ENCODE data around the gene CARS2.
"Not testable (repeated sequence)": the region's sequence is repeated elsewhere in the genome, so short reads cannot be mapped to it uniquely, and the experiment has no call there.

Gene CARS2

GRCh38 chr13:110662091-110662490 lies 43.8 kb downstream of the CARS2 start:
- no peak overlapping the region for H3K4me3 Mint-ChIP-seq

GRCh38 chr13:110661256-110661655 lies 44.7 kb downstream of the CARS2 start:
- Mint-ChIP-seq H3K9me3 (no peaks in the 10 kb centered on the region), H3K27me3 (no peaks in the 10 kb centered on the region), H3K27ac (no peak overlapping the region), H3K36me3 (ENCODE audit: low read depth) (peaks cover 71% of the 10 kb centered on the region), H3K4me3 (no peak overlapping the region), H3K4me1 (ENCODE audit: low read depth) (peaks cover 82% of the 10 kb centered on the region)
- intact Hi-C loops (cut with micrococcal nuclease), result no loop called here

More at GRCh38 chr13:110662091-110662490, 43.8 kb downstream of the CARS2 start:
- Mint-ChIP-seq H3K36me3 (ENCODE audit: low read depth) (peaks cover 76% of the 10 kb centered on the region), H3K4me1 (ENCODE audit: low read depth) (peaks cover 89% of the 10 kb centered on the region), H3K27me3 (no peaks in the 10 kb centered on the region), H3K27ac (no peak overlapping the region), H3K9me3 (no peaks in the 10 kb centered on the region)
- intact Hi-C loops (cut with micrococcal nuclease), result no loop called here

DNA sequence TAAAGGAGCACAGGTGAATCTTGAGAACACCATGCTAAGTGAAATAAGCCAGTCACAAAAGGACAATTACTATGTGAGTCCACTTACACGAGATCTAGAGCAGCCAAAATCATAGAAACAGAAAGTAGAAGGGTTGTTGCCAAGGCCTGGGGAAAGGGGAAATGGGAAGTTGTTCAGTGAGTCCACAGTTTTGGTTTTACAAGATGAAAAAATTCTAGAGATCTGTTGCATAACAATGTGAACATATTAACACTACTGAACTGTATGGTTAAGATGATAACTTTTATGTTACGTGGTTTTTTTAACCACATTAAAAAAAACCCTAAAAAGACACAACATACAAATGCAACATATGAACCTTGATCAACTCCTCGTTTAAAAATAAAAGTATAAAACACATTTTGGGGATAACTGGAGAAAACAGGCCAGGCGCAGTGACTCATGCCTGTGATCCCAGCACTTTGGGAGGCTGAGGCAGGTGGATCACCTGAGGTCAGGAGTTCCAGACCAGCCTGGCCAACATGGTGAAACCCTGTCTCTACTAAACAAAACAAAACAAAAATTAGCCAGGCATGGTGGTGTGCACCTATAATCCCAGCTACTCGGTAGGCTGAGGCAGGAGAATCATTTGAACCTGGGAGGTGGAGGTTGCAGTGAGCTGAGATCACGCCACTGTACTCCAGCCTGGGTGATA lies 47.6 kb downstream of the CARS2 start:
- not testable (repeated sequence) for H3K27me3 Mint-ChIP-seq, H3K9me3 Mint-ChIP-seq
- intact Hi-C loops (cut with micrococcal nuclease), result loop anchor here (5.0 kb wide), 2 partner anchors 39 to 59 kb away; no protein-coding TSS in a partner anchor
- Mint-ChIP-seq H3K27ac (peak overlapping the region; percentile 78), H3K4me1 (ENCODE audit: low read depth) (peaks cover 54% of the 10 kb centered on the region), H3K4me3 (peak overlapping the region; percentile 48), H3K36me3 (ENCODE audit: low read depth) (peaks cover 76% of the 10 kb centered on the region)

DNA sequence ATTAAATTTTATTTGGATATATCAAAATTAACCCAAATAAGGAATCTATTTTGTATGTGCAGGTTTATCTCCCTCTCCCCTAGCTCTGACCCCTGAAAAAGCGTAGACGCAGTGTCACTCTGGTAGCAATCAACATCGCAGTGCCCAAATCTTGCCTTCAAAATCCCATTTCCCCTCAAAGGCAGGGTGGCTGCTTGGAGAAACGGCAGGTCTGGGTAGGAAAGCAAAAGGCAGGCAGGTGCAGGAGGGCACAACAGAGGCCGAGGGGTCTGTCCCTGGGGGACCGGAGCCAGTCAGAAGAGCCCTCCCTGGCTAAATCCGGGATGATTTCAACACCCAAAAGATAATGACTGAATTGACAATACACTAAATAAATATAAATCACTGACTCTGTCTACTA lies 48.7 kb downstream of the CARS2 start:
- no peak overlapping the region for H3K27ac Mint-ChIP-seq
- no peaks in the 10 kb centered on the region for H3K9me3 Mint-ChIP-seq
- peaks cover 43% of the 10 kb centered on the region for H3K4me1 Mint-ChIP-seq (ENCODE audit: low read depth)
- intact Hi-C loops (cut with micrococcal nuclease), result loop anchor here (5.0 kb wide), 2 partner anchors 40 to 60 kb away; no protein-coding TSS in a partner anchor
- H3K36me3 Mint-ChIP-seq (ENCODE audit: low read depth), result peaks cover 74% of the 10 kb centered on the region
- H3K27me3 Mint-ChIP-seq, result no peaks in the 10 kb centered on the region
- no peak overlapping the region for H3K4me3 Mint-ChIP-seq

- H3K9me3 Mint-ChIP-seq, result no peaks in the 10 kb centered on the region
- H3K27ac Mint-ChIP-seq, result no peak overlapping the region
- H3K27me3 Mint-ChIP-seq, result no peaks in the 10 kb centered on the region
- peaks cover 76% of the 10 kb centered on the region for H3K36me3 Mint-ChIP-seq (ENCODE audit: low read depth)
- H3K4me1 Mint-ChIP-seq (ENCODE audit: low read depth), result peaks cover 18% of the 10 kb centered on the region
- no peak overlapping the region for H3K4me3 Mint-ChIP-seq
- intact Hi-C loops (cut with micrococcal nuclease), result no loop called here
Observed at GRCh38 chr13:110653851-110654250, 52.1 kb downstream of the CARS2 start.

DNA sequence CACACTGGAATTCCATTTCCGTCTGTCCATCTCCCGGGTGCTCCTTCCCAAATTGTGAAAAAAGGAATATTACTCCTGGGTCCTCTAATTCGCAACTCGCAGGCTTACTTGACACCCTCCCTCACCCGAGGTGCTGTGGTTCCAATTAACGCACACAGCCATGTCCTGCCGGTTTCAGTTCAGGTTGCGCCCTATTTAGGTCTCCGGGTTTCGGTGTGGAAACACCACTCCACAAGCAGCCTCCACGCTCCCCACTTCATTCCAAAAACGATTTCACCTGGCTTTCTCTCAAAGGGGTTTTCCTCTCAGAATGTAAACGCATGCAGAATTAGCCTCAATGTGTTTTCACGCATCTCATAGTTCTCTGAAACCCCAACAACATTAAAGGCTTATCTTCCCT lies 52.6 kb downstream of the CARS2 start:
- Mint-ChIP-seq H3K9me3 (no peaks in the 10 kb centered on the region), H3K27me3 (no peaks in the 10 kb centered on the region), H3K4me3 (no peak overlapping the region), H3K4me1 (ENCODE audit: low read depth) (peaks cover 13% of the 10 kb centered on the region), H3K36me3 (ENCODE audit: low read depth) (peaks cover 81% of the 10 kb centered on the region), H3K27ac (no peak overlapping the region)
- intact Hi-C loops (cut with micrococcal nuclease), result no loop called here

- peaks cover 7% of the 10 kb centered on the region for H3K4me1 Mint-ChIP-seq (ENCODE audit: low read depth)
Observed at GRCh38 chr13:110652764-110653163, 53.2 kb downstream of the CARS2 start.

DNA sequence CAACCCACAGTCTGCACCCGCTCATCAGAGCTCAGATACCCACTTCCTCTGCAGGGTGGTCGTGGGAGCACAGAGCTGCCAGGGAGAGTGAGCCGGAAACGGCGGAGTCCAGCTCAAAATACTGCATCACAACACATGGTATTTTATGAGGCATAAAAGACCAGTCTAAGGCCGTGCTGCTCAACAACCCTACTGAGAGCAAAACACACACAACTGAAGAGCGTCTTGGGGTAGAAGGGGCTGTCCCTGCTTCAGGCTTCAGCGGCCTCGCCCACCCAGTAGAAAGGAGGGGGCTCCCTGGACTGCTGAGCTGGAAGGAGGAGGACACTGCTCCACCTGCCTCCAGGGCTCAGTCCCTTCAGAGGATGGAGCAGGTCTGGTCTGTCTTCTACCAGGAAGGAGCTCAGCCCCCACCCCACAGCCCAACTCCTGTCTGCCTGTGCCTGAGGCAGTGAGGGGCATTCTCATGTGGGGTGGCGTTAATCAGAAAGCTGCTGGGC lies 53.6 kb downstream of the CARS2 start:
- Mint-ChIP-seq H3K36me3 (ENCODE audit: low read depth) (peaks cover 88% of the 10 kb centered on the region), H3K4me3 (no peak overlapping the region), H3K27ac (no peak overlapping the region), H3K9me3 (no peaks in the 10 kb centered on the region), H3K27me3 (no peaks in the 10 kb centered on the region), H3K4me1 (ENCODE audit: low read depth) (peaks cover 4% of the 10 kb centered on the region)
- intact Hi-C loops (cut with micrococcal nuclease), result no loop called here

More at GRCh38 chr13:110652764-110653163, 53.2 kb downstream of the CARS2 start:
- no peak overlapping the region for H3K4me3 Mint-ChIP-seq
- no peak overlapping the region for H3K27ac Mint-ChIP-seq
- intact Hi-C loops (cut with micrococcal nuclease), result no loop called here
- no peaks in the 10 kb centered on the region for H3K9me3 Mint-ChIP-seq
- H3K27me3 Mint-ChIP-seq, result no peaks in the 10 kb centered on the region
- peaks cover 86% of the 10 kb centered on the region for H3K36me3 Mint-ChIP-seq (ENCODE audit: low read depth)

DNA sequence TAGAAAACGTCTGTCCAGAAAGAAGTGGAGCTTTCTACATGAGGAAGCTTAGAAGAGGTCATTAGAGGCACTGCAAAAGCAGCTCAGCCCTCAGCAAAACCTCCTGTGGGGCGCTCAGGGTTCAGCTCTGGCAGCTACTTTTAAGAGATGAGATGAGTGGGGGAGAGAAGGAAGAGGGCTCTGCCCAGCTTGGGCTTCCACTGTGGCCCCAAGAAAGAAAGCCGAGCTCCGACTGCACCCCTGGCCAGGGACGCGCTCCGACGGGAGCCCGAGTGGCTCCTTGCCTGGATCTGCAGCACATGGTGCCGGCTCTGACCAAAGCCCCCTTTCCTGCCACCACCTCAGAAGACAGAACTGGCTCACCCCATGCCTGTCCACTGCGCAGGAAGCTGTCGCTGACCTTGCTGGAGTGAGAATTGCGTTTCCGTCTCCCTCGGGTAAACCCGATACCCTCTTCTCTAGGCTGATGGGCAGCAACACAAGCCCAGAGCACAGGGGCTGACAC lies 54.1 kb downstream of the CARS2 start:
- Mint-ChIP-seq H3K27me3 (no peaks in the 10 kb centered on the region), H3K9me3 (no peaks in the 10 kb centered on the region), H3K4me1 (ENCODE audit: low read depth) (no peaks in the 10 kb centered on the region), H3K4me3 (no peak overlapping the region), H3K36me3 (ENCODE audit: low read depth) (peaks cover 93% of the 10 kb centered on the region), H3K27ac (no peak overlapping the region)
- intact Hi-C loops (cut with micrococcal nuclease), result no loop called here

DNA sequence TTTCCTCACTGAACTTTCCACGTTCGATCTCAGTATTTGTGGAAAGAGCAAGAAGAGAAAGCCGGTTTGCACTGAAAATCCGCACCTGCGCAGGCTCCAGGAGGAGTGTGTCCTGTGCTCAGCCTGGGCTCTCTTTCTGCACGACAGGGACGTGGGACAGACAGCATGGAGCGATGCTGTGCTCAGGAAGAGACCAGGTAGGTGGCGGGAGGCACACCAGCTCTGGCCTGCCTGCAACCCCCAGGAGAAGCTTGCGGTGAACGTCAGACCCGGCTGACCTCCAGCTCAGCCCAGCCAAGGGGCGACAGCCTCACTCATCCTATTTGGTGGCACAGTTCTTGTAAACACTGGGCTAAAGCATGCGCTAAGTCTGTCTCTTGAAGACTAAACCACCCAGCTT lies 54.6 kb downstream of the CARS2 start:
- H3K4me1 Mint-ChIP-seq (ENCODE audit: low read depth), result no peaks in the 10 kb centered on the region
- no peaks in the 10 kb centered on the region for H3K9me3 Mint-ChIP-seq
- intact Hi-C loops (cut with micrococcal nuclease), result no loop called here
- H3K4me3 Mint-ChIP-seq, result no peak overlapping the region
- H3K27ac Mint-ChIP-seq, result no peak overlapping the region
- no peaks in the 10 kb centered on the region for H3K27me3 Mint-ChIP-seq
- peaks cover 95% of the 10 kb centered on the region for H3K36me3 Mint-ChIP-seq (ENCODE audit: low read depth)

- H3K9me3 Mint-ChIP-seq, result no peaks in the 10 kb centered on the region
- no peaks in the 10 kb centered on the region for H3K27me3 Mint-ChIP-seq
- H3K27ac Mint-ChIP-seq, result no peak overlapping the region
- no peak overlapping the region for H3K4me3 Mint-ChIP-seq
- intact Hi-C loops (cut with micrococcal nuclease), result no loop called here
- no peaks in the 10 kb centered on the region for H3K4me1 Mint-ChIP-seq (ENCODE audit: low read depth)
- peaks cover 95% of the 10 kb centered on the region for H3K36me3 Mint-ChIP-seq (ENCODE audit: low read depth)
Observed at GRCh38 chr13:110650436-110650835, 55.5 kb downstream of the CARS2 start.

DNA sequence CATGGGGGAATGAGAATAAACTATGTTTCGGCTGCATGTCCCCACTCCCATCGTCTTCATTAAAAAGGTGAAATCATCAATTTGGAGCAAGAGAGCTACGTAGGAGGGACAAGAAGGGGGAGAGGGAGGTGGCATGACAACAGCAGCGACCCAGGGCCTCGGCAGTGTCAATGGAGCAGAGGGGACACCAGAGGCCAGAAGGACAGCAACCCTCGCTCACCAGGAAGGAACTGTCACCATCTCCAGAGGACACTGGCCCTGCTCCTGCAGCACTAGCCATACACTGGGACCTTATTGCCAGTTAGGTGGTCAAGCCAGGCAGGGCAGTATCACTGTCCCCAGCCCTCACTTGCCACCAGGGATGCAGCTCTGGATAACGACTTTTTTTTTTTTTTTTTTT lies 56.4 kb downstream of the CARS2 start:
- H3K36me3 Mint-ChIP-seq (ENCODE audit: low read depth), result peaks cover 94% of the 10 kb centered on the region
- H3K4me1 Mint-ChIP-seq (ENCODE audit: low read depth), result peaks cover 8% of the 10 kb centered on the region
- H3K27me3 Mint-ChIP-seq, result no peaks in the 10 kb centered on the region
- H3K27ac Mint-ChIP-seq, result no peak overlapping the region
- no peaks in the 10 kb centered on the region for H3K9me3 Mint-ChIP-seq
- intact Hi-C loops (cut with micrococcal nuclease), result no loop called here
- no peak overlapping the region for H3K4me3 Mint-ChIP-seq

GRCh38 chr13:110648848-110649421 lies 57.0 kb downstream of the CARS2 start:
- Mint-ChIP-seq H3K9me3 (no peaks in the 10 kb centered on the region), H3K4me3 (no peak overlapping the region), H3K27me3 (no peaks in the 10 kb centered on the region), H3K27ac (no peak overlapping the region), H3K36me3 (ENCODE audit: low read depth) (peaks cover 94% of the 10 kb centered on the region), H3K4me1 (ENCODE audit: low read depth) (peaks cover 10% of the 10 kb centered on the region)
- intact Hi-C loops (cut with micrococcal nuclease), result no loop called here

- Mint-ChIP-seq H3K4me1 (ENCODE audit: low read depth) (peaks cover 10% of the 10 kb centered on the region), H3K27ac (no peak overlapping the region), H3K27me3 (no peaks in the 10 kb centered on the region), H3K36me3 (ENCODE audit: low read depth) (peaks cover 94% of the 10 kb centered on the region), H3K9me3 (no peaks in the 10 kb centered on the region), H3K4me3 (no peak overlapping the region)
- intact Hi-C loops (cut with micrococcal nuclease), result no loop called here
Observed at GRCh38 chr13:110648146-110648819, 57.6 kb downstream of the CARS2 start.
